CD4-positive, CD25-positive, alpha-beta regulatory T cell (primary cell): ENCODE results near the gene CNN2. TPM values are rescaled to one million over a fixed set of nuclear protein-coding genes. Genes with fewer than 3 reads are reported as not detected.

Source experiments
- ATAC-seq, 2 donors: fragments of 150-1000 bp; cut with Tn5 transposase; one replicate each; pipeline ENCODE4 v1.10.0; 2021; ENCODE audit warnings: low read depth in 2 of 2, moderate number of reproducible peaks in 2 of 2, moderate library complexity in 1 of 2
- DNase-seq, 3 donors: peaks; one replicate each; pipeline versions ENCODE4 v3.0.0 to v3.0.0-alpha.2; 2012 to 2022; ENCODE audit warnings: mixed read lengths in 1 of 3
- H3K27ac ChIP-seq: one replicate; pipeline ENCODE4 v1.7.0; 2013; ENCODE audit warnings: mild to moderate bottlenecking, low read length; ENCODE audit not compliant: insufficient read depth, poor library complexity, severe bottlenecking
- H3K27me3 ChIP-seq: one replicate; pipeline ENCODE4 v1.7.0; 2013; ENCODE audit warnings: low read length; ENCODE audit not compliant: control insufficient read depth, insufficient read depth
- H3K36me3 ChIP-seq: one replicate; pipeline ENCODE4 v1.7.0; 2013; ENCODE audit warnings: mild to moderate bottlenecking, low read length, moderate library complexity; ENCODE audit not compliant: control insufficient read depth, insufficient read depth
- H3K4me1 ChIP-seq: 2 replicates; pipeline ENCODE4 v1.7.0; 2013; ENCODE audit warnings: mild to moderate bottlenecking, low read length; ENCODE audit not compliant: insufficient read depth, control insufficient read depth, poor library complexity, severe bottlenecking
- H3K4me3 ChIP-seq: one replicate; pipeline ENCODE4 v1.7.0; 2013; ENCODE audit warnings: low read depth, mild to moderate bottlenecking, low read length, moderate library complexity
- H3K9me3 ChIP-seq, 2 experiments: 1 replicate in 1 of 2; 2 replicates in 1 of 2; pipeline ENCODE4 v1.7.0; 2013; ENCODE audit warnings: low read length in 2 of 2, mild to moderate bottlenecking in 1 of 2, moderate library complexity in 1 of 2; ENCODE audit not compliant: control insufficient read depth in 2 of 2
- H3K27ac Mint-ChIP-seq, 3 donors: one replicate each; pipeline ENCODE4 v1.8.0; 2020 to 2022; ENCODE audit warnings: mild to moderate bottlenecking in 3 of 3, mixed read lengths in 3 of 3, moderate library complexity in 2 of 3
- H3K27me3 Mint-ChIP-seq: one replicate; pipeline ENCODE4 v1.8.0; 2022; ENCODE audit warnings: mild to moderate bottlenecking, mixed read lengths
- H3K36me3 Mint-ChIP-seq: one replicate; pipeline ENCODE4 v1.8.0; 2020; ENCODE audit warnings: mixed read lengths
- H3K4me1 Mint-ChIP-seq, 4 donors: one replicate each; pipeline ENCODE4 v1.8.0; 2020 to 2022; ENCODE audit warnings: mixed read lengths in 4 of 4, mild to moderate bottlenecking in 1 of 4
- H3K4me3 Mint-ChIP-seq, 4 donors: one replicate each; pipeline ENCODE4 v1.8.0; 2020 to 2022; ENCODE audit warnings: mild to moderate bottlenecking in 4 of 4, mixed read lengths in 4 of 4, moderate library complexity in 3 of 4
- H3K9me3 Mint-ChIP-seq, 7 donors: one replicate each; pipeline ENCODE4 v1.8.0; 2020 to 2022; ENCODE audit warnings: mixed read lengths in 7 of 7, mild to moderate bottlenecking in 3 of 7, moderate library complexity in 2 of 7
- polyA plus RNA-seq, 4 donors: library from polyadenylated mRNA; unstranded; fragments of 300-500 nt; fragmentation: Illumina TruSeq; gene quantifications; one replicate each; pipeline ENCODE4 v1.2.3, GENCODE V29; 2021
- total RNA-seq: library from RNA; stranded (reverse); gene quantifications from one replicate; pipeline ENCODE4 v1.2.3, GENCODE V29; 2022

The CNN2 gene
- total and polyA plus RNA-seq, 5 donors from 2014 or later: 378 to 426 (median 397) TPM

- H3K4me3 ChIP-seq: no peak overlapping the region
- no peaks in the 10 kb centered on the region for H3K27me3 ChIP-seq
- H3K4me1 ChIP-seq: peaks cover 22% of the 10 kb centered on the region
- Mint-ChIP-seq H3K27ac (peak overlapping the region in 1 of 3 donors; percentile 45), H3K9me3 (no peaks in the 10 kb centered on the region), H3K27me3 (no peaks in the 10 kb centered on the region), H3K4me3 (peak overlapping the region; percentile 72 to 94 (median 88)), H3K36me3 (no peaks in the 10 kb centered on the region), H3K4me1 (peaks cover 0 to 24% (median 14%) of the 10 kb centered on the region in 4 donors)
- H3K9me3 ChIP-seq: no peaks in the 10 kb centered on the region
- H3K27ac ChIP-seq: no peak overlapping the region
- ATAC-seq (no peak), DNase-seq (no peak)
- peaks cover 15% of the 10 kb centered on the region for H3K36me3 ChIP-seq
These were observed 40.3 kb upstream of the CNN2 start for GRCh38 chr19:986083-986482.

- Histone ChIP-seq H3K4me1 (peaks cover 16% of the 10 kb centered on the region), H3K36me3 (peaks cover 15% of the 10 kb centered on the region), H3K4me3 (no peak overlapping the region), H3K27me3 (no peaks in the 10 kb centered on the region), H3K27ac (no peak overlapping the region), H3K9me3 (no peaks in the 10 kb centered on the region)
- no peak for ATAC-seq
- Mint-ChIP-seq H3K27ac (no peak overlapping the region), H3K4me3 (no peak overlapping the region), H3K36me3 (peaks cover 3% of the 10 kb centered on the region), H3K4me1 (peaks cover 0 to 24% (median 13%) of the 10 kb centered on the region in 4 donors), H3K9me3 (no peaks in the 10 kb centered on the region), H3K27me3 (no peaks in the 10 kb centered on the region)
- no peak for DNase-seq
These were observed 38.3 kb upstream of the CNN2 start for GRCh38 chr19:988081-988480.

GRCh38 chr19:988510-988909 is 37.9 kb upstream of the CNN2 start:
- Histone ChIP-seq H3K4me3 (no peak overlapping the region), H3K27ac (no peak overlapping the region), H3K36me3 (peaks cover 18% of the 10 kb centered on the region), H3K4me1 (peaks cover 11% of the 10 kb centered on the region), H3K9me3 (no peaks in the 10 kb centered on the region), H3K27me3 (no peaks in the 10 kb centered on the region)
- H3K36me3 Mint-ChIP-seq: peaks cover 3% of the 10 kb centered on the region
- ATAC-seq (no peak), DNase-seq (no peak)
- no peak overlapping the region for H3K27ac Mint-ChIP-seq
- no peak overlapping the region for H3K4me3 Mint-ChIP-seq
- no peaks in the 10 kb centered on the region for H3K9me3 Mint-ChIP-seq
- no peaks in the 10 kb centered on the region for H3K27me3 Mint-ChIP-seq
- peaks cover 0 to 23% (median 13%) of the 10 kb centered on the region in 4 donors for H3K4me1 Mint-ChIP-seq

- Mint-ChIP-seq H3K4me1 (peaks cover 0 to 13% (median 9%) of the 10 kb centered on the region in 4 donors), H3K9me3 (no peaks in the 10 kb centered on the region), H3K4me3 (no peak overlapping the region), H3K36me3 (peaks cover 3% of the 10 kb centered on the region), H3K27ac (no peak overlapping the region), H3K27me3 (no peaks in the 10 kb centered on the region)
- Histone ChIP-seq H3K4me1 (peaks cover 4% of the 10 kb centered on the region), H3K27ac (no peak overlapping the region), H3K9me3 (no peaks in the 10 kb centered on the region), H3K4me3 (no peak overlapping the region), H3K36me3 (peaks cover 18% of the 10 kb centered on the region), H3K27me3 (no peaks in the 10 kb centered on the region)
- ATAC-seq (no peak), DNase-seq (no peak)
These were observed 36.9 kb upstream of the CNN2 start for GRCh38 chr19:989381-990081.

- Mint-ChIP-seq H3K27me3 (no peaks in the 10 kb centered on the region), H3K36me3 (peaks cover 3% of the 10 kb centered on the region), H3K27ac (peak overlapping the region in 1 of 3 donors; percentile 38), H3K4me3 (no peak overlapping the region), H3K9me3 (no peaks in the 10 kb centered on the region), H3K4me1 (peaks cover 0 to 6% (median 4%) of the 10 kb centered on the region in 4 donors)
- Histone ChIP-seq H3K27me3 (no peaks in the 10 kb centered on the region), H3K4me1 (no peaks in the 10 kb centered on the region), H3K9me3 (no peaks in the 10 kb centered on the region), H3K4me3 (no peak overlapping the region), H3K27ac (no peak overlapping the region), H3K36me3 (peaks cover 18% of the 10 kb centered on the region)
- ATAC-seq: no peak
- no peak for DNase-seq
These were observed 36.3 kb upstream of the CNN2 start for GRCh38 chr19:990119-990571.

GRCh38 chr19:990746-991145 is 35.7 kb upstream of the CNN2 start:
- no peak for DNase-seq
- Mint-ChIP-seq H3K4me1 (peaks cover 0 to 6% (median under 1%) of the 10 kb centered on the region in 4 donors), H3K36me3 (peaks cover 3% of the 10 kb centered on the region), H3K27me3 (no peaks in the 10 kb centered on the region), H3K9me3 (no peaks in the 10 kb centered on the region), H3K4me3 (no peak overlapping the region), H3K27ac (no peak overlapping the region)
- Histone ChIP-seq H3K4me3 (no peak overlapping the region), H3K27ac (no peak overlapping the region), H3K9me3 (no peaks in the 10 kb centered on the region), H3K27me3 (no peaks in the 10 kb centered on the region), H3K36me3 (peaks cover 18% of the 10 kb centered on the region), H3K4me1 (peaks cover 1% of the 10 kb centered on the region)
- no peak for ATAC-seq

- H3K4me3 Mint-ChIP-seq: no peak overlapping the region
- peaks cover 3% of the 10 kb centered on the region for H3K36me3 Mint-ChIP-seq
- no peaks in the 10 kb centered on the region for H3K9me3 Mint-ChIP-seq
- Histone ChIP-seq H3K27me3 (no peaks in the 10 kb centered on the region), H3K9me3 (no peaks in the 10 kb centered on the region), H3K4me1 (peaks cover 7% of the 10 kb centered on the region), H3K27ac (peak overlapping the region; percentile 23), H3K36me3 (peaks cover 18% of the 10 kb centered on the region), H3K4me3 (no peak overlapping the region)
- peaks cover 2% of the 10 kb centered on the region for H3K27me3 Mint-ChIP-seq
- H3K27ac Mint-ChIP-seq: no peak overlapping the region
- peaks cover 0 to 6% (median 3%) of the 10 kb centered on the region in 4 donors for H3K4me1 Mint-ChIP-seq
- DNase-seq (peak in 2 of 3 donors; percentile 19 to 64), ATAC-seq (peak; percentile 47 to 55)
These were observed 35.1 kb upstream of the CNN2 start for GRCh38 chr19:991174-991931.
